CD4-positive, alpha-beta T cell treated with Interleukin-21 for 1 hour (primary cell): Measurements from ENCODE around the gene EPHB3.

Experiments
- DNase-seq: peaks from one replicate; pipeline ENCODE4 v3.0.0-alpha.2; 2020

EPHB3 gene

GRCh38 chr3:184543843-184544512 lies 17.6 kb upstream of the EPHB3 start:
- DNase-seq: peak; percentile 82

- DNase-seq: no peak
Measured at GRCh38 chr3:184544513-184544861, 17.1 kb upstream of the EPHB3 start.

DNA sequence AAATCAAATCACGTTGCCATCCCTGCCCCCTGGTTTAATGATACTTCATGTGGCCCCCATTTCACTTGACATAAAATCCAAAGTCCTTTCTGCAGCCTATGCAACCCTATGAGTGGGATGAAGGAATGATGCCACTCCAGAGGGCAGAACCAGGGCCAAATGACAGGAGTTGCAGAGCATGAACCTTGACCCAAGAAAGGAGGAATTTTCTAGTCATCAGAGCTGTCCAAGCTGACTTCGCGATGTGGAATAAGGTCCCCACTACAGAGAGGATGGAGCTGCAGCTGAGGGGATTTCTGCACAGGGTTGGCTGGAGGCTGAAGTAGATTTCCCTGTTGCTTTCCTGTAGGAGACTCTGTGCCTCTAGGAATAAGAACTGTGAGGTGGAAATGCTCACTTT lies 15.8 kb upstream of the EPHB3 start:
- DNase-seq: no peak

GRCh38 chr3:184546252-184546651 lies 15.3 kb upstream of the EPHB3 start:
- DNase-seq: peak; percentile 9

GRCh38 chr3:184549796-184550577 lies 11.6 kb upstream of the EPHB3 start:
- no peak for DNase-seq

GRCh38 chr3:184551103-184551502 lies 10.5 kb upstream of the EPHB3 start:
- no peak for DNase-seq

DNA sequence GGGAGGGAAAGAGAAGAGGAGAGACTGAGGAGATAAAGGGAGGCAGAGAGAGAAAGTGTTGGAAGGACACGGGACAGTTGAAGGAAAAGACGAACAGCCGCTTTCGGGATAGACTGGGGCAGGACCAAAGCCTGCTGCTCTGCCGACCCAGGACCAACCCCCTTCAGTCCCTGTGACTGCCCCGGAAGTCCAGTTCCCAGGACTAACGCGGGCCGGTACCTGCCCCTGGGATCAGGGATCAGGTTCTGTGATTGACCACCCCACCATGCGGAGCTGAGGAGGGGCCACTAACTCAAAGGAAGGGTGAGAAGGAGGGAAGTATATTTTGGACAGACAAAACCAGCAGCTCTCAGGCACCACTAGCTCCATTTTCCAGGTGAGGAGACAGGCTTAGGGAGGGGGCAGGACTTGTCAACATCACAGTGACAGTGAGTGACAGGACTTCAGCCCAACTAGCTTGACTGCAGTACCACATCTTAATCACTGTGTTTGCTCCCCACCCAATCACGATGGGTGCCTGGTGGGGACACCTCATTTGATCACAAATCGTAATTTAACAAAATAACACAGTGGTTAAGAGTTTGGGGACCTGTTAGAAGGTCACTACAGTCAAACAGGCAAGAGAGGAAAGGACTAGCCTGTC lies 9.8 kb upstream of the EPHB3 start:
- no peak for DNase-seq

- no peak for DNase-seq
Measured at GRCh38 chr3:184552296-184552695, 9.3 kb upstream of the EPHB3 start.

DNA sequence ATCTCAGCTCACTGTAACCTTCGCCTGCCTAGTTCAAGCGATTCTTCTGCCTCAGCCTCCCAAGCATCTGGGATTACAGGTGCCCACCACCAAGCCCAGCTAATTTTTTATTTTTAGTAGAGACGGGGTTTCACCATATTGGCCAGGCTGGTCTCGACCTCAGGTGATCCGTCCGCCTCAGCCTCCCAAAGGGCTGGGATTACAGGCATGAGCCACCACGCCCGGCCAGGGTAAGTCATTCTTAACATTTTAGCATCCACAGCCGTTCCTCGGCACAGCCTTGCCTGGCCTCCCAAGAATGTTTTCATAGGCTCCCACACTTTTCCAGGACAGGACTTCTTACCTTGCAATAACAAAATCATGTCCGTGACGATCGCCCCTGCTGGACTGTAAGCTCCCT lies 8.7 kb upstream of the EPHB3 start:
- no peak for DNase-seq

- no peak for DNase-seq
Measured at GRCh38 chr3:184553385-184553784, 8.2 kb upstream of the EPHB3 start.

DNA sequence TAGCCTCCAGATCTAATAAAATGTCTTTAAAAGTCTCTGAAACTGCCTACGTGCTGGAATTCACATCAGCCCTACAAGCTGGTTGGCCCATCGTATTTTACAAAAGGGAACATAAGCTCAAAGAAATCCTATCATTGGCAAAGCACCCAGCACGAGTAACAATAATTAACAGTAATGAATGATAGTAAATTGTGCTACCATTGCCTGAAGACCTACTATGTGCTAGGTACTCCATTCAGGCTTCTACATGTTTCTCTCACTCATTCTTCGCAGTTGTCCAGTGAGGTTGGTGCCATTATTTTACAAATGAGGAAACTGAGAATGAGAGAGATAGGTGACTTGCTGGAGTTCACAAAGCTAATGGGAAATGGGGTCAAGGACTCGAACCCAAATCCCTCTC lies 7.1 kb upstream of the EPHB3 start:
- DNase-seq: no peak

DNA sequence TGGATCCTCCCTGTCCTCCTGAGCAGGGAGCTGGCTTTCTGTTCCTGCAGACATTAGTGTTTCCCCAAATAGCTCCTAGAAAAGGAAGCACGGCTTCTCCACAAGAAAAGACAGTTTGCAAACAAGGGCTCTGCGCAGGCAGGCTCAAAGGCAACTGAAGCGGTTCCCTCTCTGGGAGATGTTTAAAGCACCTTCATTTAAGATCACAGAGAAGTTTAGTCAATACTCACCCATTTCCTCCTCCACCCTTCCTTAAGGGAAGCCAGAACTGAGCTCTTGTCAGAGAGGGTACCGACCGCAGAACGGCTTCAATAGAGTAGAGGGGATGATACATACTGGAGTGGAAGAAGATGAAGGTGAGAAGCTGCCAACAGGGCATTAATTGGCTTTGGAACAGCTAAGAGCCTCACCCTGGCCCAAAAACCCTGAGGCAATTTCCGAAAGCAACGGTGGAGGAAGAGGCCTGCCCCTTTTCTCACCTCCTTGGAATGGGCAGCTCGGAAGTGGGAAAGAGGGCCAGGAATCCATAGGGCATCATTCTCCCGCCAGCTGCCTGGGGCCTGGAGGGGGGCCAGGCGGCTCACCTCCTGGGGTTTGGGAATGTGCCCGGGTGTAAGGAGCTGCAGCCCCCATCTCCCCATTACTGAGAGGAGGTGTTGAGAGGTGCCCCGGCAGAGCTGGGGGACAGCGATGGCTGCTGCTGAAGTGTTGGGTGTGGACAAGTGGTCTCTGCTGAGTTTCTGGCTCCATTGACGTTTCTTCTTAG lies 4.8 kb upstream of the EPHB3 start:
- DNase-seq: peak; percentile 46

- DNase-seq: no peak
Measured at GRCh38 chr3:184557348-184557950, 4.1 kb upstream of the EPHB3 start.

DNA sequence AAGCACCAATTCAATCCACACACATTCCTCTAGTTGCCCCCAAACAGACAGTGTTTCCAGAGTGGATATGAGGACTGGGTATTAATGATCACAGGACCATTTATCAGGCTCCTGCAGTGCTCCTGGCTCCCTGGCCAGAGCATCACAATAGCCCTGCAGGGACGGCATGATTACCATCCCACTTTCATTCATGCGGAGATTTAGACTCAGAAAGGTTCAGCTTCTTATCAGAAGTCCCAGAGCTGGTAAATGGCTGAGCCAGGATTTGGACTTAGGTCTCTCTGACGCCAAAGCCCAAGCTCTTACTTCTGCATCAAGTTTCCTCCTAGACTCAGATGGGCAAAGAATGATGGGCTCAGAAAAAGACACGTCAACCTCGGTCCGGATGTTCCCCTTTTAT lies 2.9 kb upstream of the EPHB3 start:
- DNase-seq: no peak

- DNase-seq: no peak
Measured at GRCh38 chr3:184559336-184559735, 2.2 kb upstream of the EPHB3 start.

DNA sequence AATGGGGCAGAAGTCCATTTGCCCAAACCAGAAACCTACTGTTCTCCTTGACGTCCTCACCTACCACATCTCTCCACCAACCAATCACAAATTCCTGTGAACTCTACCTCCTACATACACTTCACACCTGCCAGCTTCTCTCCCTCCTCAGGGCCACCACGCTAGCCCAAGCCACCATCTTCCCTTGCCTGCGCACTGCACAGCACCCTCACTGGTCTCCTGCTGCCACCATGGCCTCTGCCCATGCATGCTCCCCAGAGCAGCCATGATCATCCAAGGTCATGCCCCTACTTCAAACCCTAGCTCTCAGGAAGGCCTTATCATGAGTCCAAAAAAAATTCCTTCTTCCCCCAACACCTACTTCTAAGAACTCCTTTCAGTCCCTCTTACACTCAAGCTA lies 1.1 kb upstream of the EPHB3 start:
- DNase-seq: no peak

GRCh38 chr3:184561913-184562877 lies 610 bp downstream of the EPHB3 start:
- no peak for DNase-seq

GRCh38 chr3:184562878-184563560 lies 1.4 kb downstream of the EPHB3 start:
- DNase-seq: no peak

GRCh38 chr3:184563561-184563925 lies 2.0 kb downstream of the EPHB3 start:
- no peak for DNase-seq

DNA sequence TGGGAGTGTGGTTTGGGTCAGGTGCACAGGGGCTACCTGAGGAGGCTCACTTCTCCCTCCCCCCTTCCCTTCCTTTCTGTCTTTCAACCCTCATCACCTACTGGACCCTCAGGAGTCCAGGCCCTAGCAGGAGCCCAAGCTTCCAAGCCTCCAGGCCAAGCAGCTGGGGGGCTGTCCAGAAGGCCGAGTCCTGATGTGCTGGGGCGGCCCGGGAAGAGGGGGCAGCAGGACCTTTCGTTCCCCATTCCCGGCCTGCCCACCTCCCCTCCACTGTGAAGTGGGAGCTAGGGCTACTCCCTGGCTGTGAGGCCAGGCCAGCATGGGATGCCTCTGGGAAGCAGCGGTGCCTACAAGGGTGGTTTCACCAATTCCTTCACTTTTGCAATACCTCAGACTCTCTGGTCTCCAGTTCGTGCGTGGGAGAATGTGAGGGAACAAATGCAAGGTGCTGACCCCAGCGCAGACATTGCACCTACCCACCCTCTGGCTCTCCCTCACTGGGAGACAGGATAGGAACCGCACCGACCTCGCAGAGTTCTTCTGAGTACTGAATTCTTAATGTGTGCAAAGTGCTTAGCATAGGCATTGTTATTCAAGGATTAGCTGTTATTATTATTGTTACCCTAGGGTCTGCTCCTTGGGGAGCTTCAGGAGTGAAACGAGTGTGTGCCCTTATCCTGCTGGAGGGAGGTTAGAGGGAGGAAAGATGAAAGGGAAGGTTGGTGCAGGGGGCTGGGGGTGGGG lies 2.5 kb downstream of the EPHB3 start:
- no peak for DNase-seq
